HG02970 (cell line): ENCODE data around the gene VSIG10L2.
"Not testable (repeated sequence)": the region's sequence is repeated elsewhere in the genome, so short reads cannot be mapped to it uniquely, and the experiment has no call there.

ENCODE experiments used
- ATAC-seq: cut with Tn5 transposase; IDR thresholded peaks from one replicate; pipeline ENCODE4 v1.9.1; 2021; ENCODE audit warnings: mild to moderate bottlenecking, moderate library complexity, moderate number of reproducible peaks; ENCODE audit not compliant: unreplicated experiment, low FRiP score

Gene VSIG10L2

GRCh38 chr11:125957618-125958332 is 11.9 kb downstream of the VSIG10L2 start:
- ATAC-seq: no peak

- ATAC-seq: no peak
Measured at GRCh38 chr11:125958872-125959400, 13.1 kb downstream of the VSIG10L2 start.

- ATAC-seq: no peak
Measured at GRCh38 chr11:125959511-125959910, 13.7 kb downstream of the VSIG10L2 start.

- no peak for ATAC-seq
Measured at GRCh38 chr11:125959931-125960330, 14.1 kb downstream of the VSIG10L2 start.

- ATAC-seq: no peak
Measured at GRCh38 chr11:125960771-125961170, 14.9 kb downstream of the VSIG10L2 start.

- no peak for ATAC-seq
Measured at GRCh38 chr11:125967515-125967914, 21.7 kb downstream of the VSIG10L2 start.

- ATAC-seq: no peak
Measured at GRCh38 chr11:125968354-125968753, 22.5 kb downstream of the VSIG10L2 start.

GRCh38 chr11:125971618-125972017 is 25.8 kb downstream of the VSIG10L2 start:
- ATAC-seq: no peak

- ATAC-seq: no peak
Measured at GRCh38 chr11:125974284-125974683, 28.4 kb downstream of the VSIG10L2 start.

GRCh38 chr11:125975634-125976033 is 29.8 kb downstream of the VSIG10L2 start:
- ATAC-seq: no peak

GRCh38 chr11:125976156-125976555 is 30.3 kb downstream of the VSIG10L2 start:
- ATAC-seq: no peak

GRCh38 chr11:125977333-125977732 is 31.5 kb downstream of the VSIG10L2 start:
- no peak for ATAC-seq

GRCh38 chr11:125978181-125978716 is 32.4 kb downstream of the VSIG10L2 start:
- ATAC-seq: no peak

- no peak for ATAC-seq
Measured at GRCh38 chr11:125978778-125979407, 33.0 kb downstream of the VSIG10L2 start.

- no peak for ATAC-seq
Measured at GRCh38 chr11:125979511-125979910, 33.7 kb downstream of the VSIG10L2 start.

- ATAC-seq: no peak
Measured at GRCh38 chr11:125980436-125980835, 34.6 kb downstream of the VSIG10L2 start.

- no peak for ATAC-seq
Measured at GRCh38 chr11:125982348-125982730, 36.5 kb downstream of the VSIG10L2 start.

GRCh38 chr11:125985956-125986355 is 40.1 kb downstream of the VSIG10L2 start:
- ATAC-seq: not testable (repeated sequence)

- no peak for ATAC-seq
Measured at GRCh38 chr11:125987066-125987641, 41.3 kb downstream of the VSIG10L2 start.

GRCh38 chr11:125990244-125990643 is 44.4 kb downstream of the VSIG10L2 start:
- no peak for ATAC-seq

- no peak for ATAC-seq
Measured at GRCh38 chr11:125992893-125993292, 47.0 kb downstream of the VSIG10L2 start.
